ENCODE data around the gene CCDC186.
"Not testable (repeated sequence)": the region's sequence is repeated elsewhere in the genome, so short reads cannot be mapped to it uniquely, and the experiment has no call there.

CCDC186 gene

GRCh38 chr10:114142018-114142417, 32.0 kb downstream of the CCDC186 start:
- H3K4me2 ChIP-seq (ENCODE audit: low read length), result no peak overlapping the region
- H3K4me3 ChIP-seq (ENCODE audit: low read length), result no peak overlapping the region
- no peak overlapping the region for H3K9ac ChIP-seq (ENCODE audit: low read length)
- H3K36me3 ChIP-seq (replicated peaks; ENCODE audit: low read depth, low read length), result no peaks in the 10 kb centered on the region
- no peaks in the 10 kb centered on the region for H3K27me3 ChIP-seq (ENCODE audit: low read depth, low read length)
- no peak overlapping the region for H2AFZ ChIP-seq (ENCODE audit: low read depth, low read length)
- TF ChIP-seq EZH2phosphoT487 (IDR thresholded peaks at IDR 0.05; ENCODE audit: low read depth) (no peak), CTCF (IDR thresholded peaks at IDR 0.05; ENCODE audit: low read depth, low read length) (no peak)
- peaks cover 10% of the 10 kb centered on the region for H3K4me1 ChIP-seq (ENCODE audit: low read length)
- H3K9me3 ChIP-seq (ENCODE audit: insufficient read depth, low read length), result no peaks in the 10 kb centered on the region
- H3K27ac ChIP-seq (ENCODE audit: low read length), result no peak overlapping the region
- no peaks in the 10 kb centered on the region for H3K79me2 ChIP-seq (ENCODE audit: low read length)
- H4K20me1 ChIP-seq (ENCODE audit: insufficient read depth, low read length), result no peaks in the 10 kb centered on the region

- not testable (repeated sequence) for H2AFZ ChIP-seq (ENCODE audit: low read depth, low read length); H3K27ac ChIP-seq (ENCODE audit: low read length); H3K36me3 ChIP-seq (replicated peaks; ENCODE audit: low read depth, low read length); H3K4me2 ChIP-seq (ENCODE audit: low read length); H3K9me3 ChIP-seq (ENCODE audit: insufficient read depth, low read length); H3K4me3 ChIP-seq (ENCODE audit: low read length); H3K27me3 ChIP-seq (ENCODE audit: low read depth, low read length); H4K20me1 ChIP-seq (ENCODE audit: insufficient read depth, low read length); H3K9ac ChIP-seq (ENCODE audit: low read length); H3K79me2 ChIP-seq (ENCODE audit: low read length)
- peaks cover 10% of the 10 kb centered on the region for H3K4me1 ChIP-seq (ENCODE audit: low read length)
These were observed 33.2 kb downstream of the CCDC186 start for GRCh38 chr10:114140827-114141226.

- peaks cover 10% of the 10 kb centered on the region for H3K4me1 ChIP-seq (ENCODE audit: low read length)
- H3K79me2 ChIP-seq (ENCODE audit: low read length), result no peaks in the 10 kb centered on the region
- TF ChIP-seq EZH2phosphoT487 (IDR thresholded peaks at IDR 0.05; ENCODE audit: low read depth), result no peak
- no peak for TF ChIP-seq CTCF (IDR thresholded peaks at IDR 0.05; ENCODE audit: low read depth, low read length)
- no peaks in the 10 kb centered on the region for H4K20me1 ChIP-seq (ENCODE audit: insufficient read depth, low read length)
- no peaks in the 10 kb centered on the region for H3K27me3 ChIP-seq (ENCODE audit: low read depth, low read length)
- H3K9me3 ChIP-seq (ENCODE audit: insufficient read depth, low read length), result no peaks in the 10 kb centered on the region
- no peak overlapping the region for H3K4me2 ChIP-seq (ENCODE audit: low read length)
- no peak overlapping the region for H2AFZ ChIP-seq (ENCODE audit: low read depth, low read length)
- no peak overlapping the region for H3K4me3 ChIP-seq (ENCODE audit: low read length)
- H3K27ac ChIP-seq (ENCODE audit: low read length), result no peak overlapping the region
- H3K36me3 ChIP-seq (replicated peaks; ENCODE audit: low read depth, low read length), result no peaks in the 10 kb centered on the region
- no peak overlapping the region for H3K9ac ChIP-seq (ENCODE audit: low read length)
These were observed 34.0 kb downstream of the CCDC186 start for GRCh38 chr10:114140036-114140435.

GRCh38 chr10:114138581-114138980, 35.4 kb downstream of the CCDC186 start:
- no peaks in the 10 kb centered on the region for H3K36me3 ChIP-seq (replicated peaks; ENCODE audit: low read depth, low read length)

More at GRCh38 chr10:114138581-114138980, 35.4 kb downstream of the CCDC186 start:
- H4K20me1 ChIP-seq (ENCODE audit: insufficient read depth, low read length), result no peaks in the 10 kb centered on the region
- H3K27ac ChIP-seq (ENCODE audit: low read length), result no peak overlapping the region
- H3K4me1 ChIP-seq (ENCODE audit: low read length), result peaks cover 9% of the 10 kb centered on the region
- H3K4me2 ChIP-seq (ENCODE audit: low read length), result no peak overlapping the region
- no peak overlapping the region for H2AFZ ChIP-seq (ENCODE audit: low read depth, low read length)
- TF ChIP-seq EZH2phosphoT487 (IDR thresholded peaks at IDR 0.05; ENCODE audit: low read depth) (no peak), CTCF (IDR thresholded peaks at IDR 0.05; ENCODE audit: low read depth, low read length) (no peak)
- H3K9me3 ChIP-seq (ENCODE audit: insufficient read depth, low read length), result no peaks in the 10 kb centered on the region
- no peaks in the 10 kb centered on the region for H3K79me2 ChIP-seq (ENCODE audit: low read length)
- H3K27me3 ChIP-seq (ENCODE audit: low read depth, low read length), result no peaks in the 10 kb centered on the region
- no peak overlapping the region for H3K4me3 ChIP-seq (ENCODE audit: low read length)
- no peak overlapping the region for H3K9ac ChIP-seq (ENCODE audit: low read length)
